GM20431 (cell line): ENCODE results near the gene SPECC1L.

Experiments used
- in situ Hi-C: fragments of 300-500 bp; cut with MseI, MboI; formaldehyde crosslinking; loops from one replicate; pipeline ENCODE4 v1.15.0; 2020; ENCODE audit warnings: low sequenced_read_pairs; ENCODE audit not compliant: unreplicated experiment

Gene SPECC1L

GRCh38 chr22:24433828-24434470 is 163.3 kb downstream of the SPECC1L start:
- in situ Hi-C loops: no loop called here

DNA sequence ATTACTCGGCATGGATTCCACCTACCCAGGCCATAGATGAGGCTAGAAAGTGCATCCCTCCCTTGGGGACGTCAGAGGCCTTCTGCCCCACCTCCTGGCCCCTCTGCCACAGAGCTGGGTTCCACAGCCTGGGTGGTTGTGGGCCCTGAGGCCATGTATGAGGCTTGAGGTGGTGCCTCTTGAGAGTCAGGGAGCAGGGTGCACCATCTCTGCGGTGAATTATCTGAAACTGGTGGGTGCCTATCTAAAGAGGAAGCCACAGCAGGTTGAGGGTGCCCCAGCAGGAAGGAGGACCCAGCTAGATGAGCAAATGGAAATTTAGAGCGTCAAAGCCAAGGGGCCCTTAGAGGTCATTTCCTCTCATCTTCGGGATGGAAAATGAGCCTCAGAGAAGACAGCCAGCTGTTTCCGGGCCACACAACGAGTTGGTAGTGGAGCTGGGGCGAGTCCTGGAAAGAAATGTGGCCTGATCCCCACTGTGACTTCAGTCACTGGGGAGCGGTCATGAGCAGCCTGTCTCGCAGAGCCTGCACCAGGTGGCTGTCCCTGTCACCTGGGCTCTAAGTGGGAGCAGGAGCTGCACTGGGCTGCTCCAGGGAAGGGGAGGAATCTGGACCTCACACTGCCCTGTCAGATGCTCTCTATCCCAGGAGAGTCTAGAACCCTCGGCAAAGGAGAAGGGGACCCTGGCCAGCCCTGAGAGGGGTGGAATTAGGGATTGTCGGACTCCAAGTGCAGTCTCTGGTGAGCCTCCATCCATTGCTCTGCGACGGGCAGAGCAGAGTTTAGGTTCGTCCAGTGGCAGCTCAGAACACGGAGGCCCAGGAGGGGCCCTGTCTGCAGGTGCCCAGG is 164.1 kb downstream of the SPECC1L start:
- in situ Hi-C loops: no loop called here

GRCh38 chr22:24435323-24435645 is 164.7 kb downstream of the SPECC1L start:
- in situ Hi-C loops: no loop called here

- in situ Hi-C loops: no loop called here
Measured at GRCh38 chr22:24435861-24436371, 165.3 kb downstream of the SPECC1L start.

DNA sequence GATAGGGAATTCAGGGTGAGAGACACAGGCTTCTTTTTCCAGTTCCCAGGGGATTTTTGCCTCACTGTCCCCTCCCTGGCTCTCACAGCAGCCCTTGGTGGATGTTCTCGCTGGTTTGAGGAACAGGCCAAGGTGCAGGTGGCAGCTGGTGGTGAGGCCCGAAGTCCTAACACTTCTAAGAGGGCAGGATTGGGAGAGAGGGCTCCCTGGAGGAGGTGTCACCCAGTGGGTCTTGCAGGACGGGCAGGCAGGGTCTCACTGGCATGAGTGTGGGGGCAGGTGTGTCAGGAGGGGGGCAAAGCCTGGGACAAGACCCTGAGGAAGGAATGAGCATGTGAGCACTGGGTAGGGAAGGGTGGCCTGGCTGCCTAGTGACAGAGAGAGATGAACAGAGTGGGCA is 165.9 kb downstream of the SPECC1L start:
- in situ Hi-C loops: no loop called here

- in situ Hi-C loops: no loop called here
Measured at GRCh38 chr22:24437091-24437490, 166.5 kb downstream of the SPECC1L start.

- in situ Hi-C loops: no loop called here
Measured at GRCh38 chr22:24437741-24438328, 167.2 kb downstream of the SPECC1L start.

DNA sequence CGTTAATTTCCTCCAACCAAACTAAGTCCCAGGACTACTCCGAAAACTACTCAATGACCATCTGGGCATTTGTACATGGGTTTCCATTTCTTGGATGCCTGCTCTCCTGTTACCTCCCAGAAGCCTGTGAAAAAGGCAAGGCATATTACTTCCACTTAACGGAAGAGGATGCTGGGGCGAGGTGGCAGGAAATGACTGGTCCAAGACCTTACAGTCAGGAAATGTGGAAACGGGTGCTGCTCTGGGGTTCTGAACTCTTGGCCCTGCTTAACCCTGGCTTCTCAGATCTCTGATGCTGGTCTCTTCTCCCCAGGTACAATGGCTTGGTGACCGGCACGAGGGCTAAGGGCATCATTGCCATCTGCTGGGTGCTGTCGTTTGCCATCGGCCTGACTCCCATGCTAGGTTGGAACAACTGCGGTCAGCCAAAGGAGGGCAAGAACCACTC is 169.7 kb downstream of the SPECC1L start:
- in situ Hi-C loops: no loop called here

DNA sequence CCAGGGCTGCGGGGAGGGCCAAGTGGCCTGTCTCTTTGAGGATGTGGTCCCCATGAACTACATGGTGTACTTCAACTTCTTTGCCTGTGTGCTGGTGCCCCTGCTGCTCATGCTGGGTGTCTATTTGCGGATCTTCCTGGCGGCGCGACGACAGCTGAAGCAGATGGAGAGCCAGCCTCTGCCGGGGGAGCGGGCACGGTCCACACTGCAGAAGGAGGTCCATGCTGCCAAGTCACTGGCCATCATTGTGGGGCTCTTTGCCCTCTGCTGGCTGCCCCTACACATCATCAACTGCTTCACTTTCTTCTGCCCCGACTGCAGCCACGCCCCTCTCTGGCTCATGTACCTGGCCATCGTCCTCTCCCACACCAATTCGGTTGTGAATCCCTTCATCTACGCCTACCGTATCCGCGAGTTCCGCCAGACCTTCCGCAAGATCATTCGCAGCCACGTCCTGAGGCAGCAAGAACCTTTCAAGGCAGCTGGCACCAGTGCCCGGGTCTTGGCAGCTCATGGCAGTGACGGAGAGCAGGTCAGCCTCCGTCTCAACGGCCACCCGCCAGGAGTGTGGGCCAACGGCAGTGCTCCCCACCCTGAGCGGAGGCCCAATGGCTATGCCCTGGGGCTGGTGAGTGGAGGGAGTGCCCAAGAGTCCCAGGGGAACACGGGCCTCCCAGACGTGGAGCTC is 170.2 kb downstream of the SPECC1L start:
- in situ Hi-C loops: no loop called here

- in situ Hi-C loops: no loop called here
Measured at GRCh38 chr22:24441406-24442351, 171.0 kb downstream of the SPECC1L start.

GRCh38 chr22:24442352-24442744 is 171.7 kb downstream of the SPECC1L start:
- in situ Hi-C loops: no loop called here

DNA sequence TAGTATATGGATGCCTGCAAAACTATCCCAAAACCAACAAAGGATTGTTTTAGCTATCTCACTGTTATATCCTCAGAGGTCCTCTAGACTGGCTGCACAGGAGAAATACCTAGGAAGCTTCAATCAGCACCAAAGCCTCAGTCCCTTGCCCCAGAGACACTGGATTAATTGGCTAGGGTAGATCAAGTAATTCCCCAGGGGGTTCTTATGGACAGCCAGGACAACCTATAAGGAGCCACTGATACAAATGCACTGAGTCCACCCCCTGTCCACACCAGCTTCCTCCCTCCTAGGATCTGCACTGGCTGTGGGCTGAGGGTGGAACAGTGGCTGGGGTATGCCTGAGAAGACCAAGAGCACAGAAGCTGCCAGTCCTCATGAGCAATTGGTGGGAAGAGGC is 173.0 kb downstream of the SPECC1L start:
- in situ Hi-C loops: no loop called here

GRCh38 chr22:24444251-24444650 is 173.6 kb downstream of the SPECC1L start:
- in situ Hi-C loops: no loop called here

DNA sequence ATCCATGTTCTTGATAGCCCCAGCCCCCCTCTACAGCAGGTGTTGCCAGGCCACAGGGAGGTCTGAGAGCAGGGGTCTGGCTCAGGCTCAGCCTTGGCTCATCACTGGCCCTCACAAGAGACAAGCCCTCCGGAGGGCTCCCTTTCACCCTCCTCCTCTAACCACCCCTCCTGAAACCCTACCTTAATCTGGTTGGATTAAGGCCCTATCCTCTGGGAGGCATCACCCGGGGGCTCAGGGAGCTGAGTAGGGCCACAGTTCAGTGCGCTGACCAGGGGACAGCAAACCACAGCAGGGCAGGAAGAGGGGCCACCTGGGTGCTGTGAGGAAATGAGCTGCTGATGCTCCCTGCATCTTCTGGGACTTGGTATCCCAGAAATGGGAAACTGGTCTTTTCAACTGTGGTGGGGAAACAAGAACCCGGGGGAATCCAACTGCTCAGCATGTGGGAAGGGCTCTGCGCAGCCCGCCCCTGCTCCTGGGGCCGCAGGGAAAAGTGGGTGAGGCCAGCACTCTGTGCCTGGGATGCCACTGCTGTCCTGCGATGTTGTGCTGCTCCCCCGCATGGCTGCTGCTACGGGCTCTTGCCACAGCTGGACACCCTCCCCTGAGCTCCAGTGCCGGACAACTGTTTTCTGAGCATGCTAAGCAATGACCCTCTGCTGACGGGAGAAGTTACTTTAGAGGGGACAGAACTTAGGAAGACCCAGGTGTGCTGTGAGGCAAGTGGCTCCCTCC is 174.3 kb downstream of the SPECC1L start:
- in situ Hi-C loops: no loop called here

DNA sequence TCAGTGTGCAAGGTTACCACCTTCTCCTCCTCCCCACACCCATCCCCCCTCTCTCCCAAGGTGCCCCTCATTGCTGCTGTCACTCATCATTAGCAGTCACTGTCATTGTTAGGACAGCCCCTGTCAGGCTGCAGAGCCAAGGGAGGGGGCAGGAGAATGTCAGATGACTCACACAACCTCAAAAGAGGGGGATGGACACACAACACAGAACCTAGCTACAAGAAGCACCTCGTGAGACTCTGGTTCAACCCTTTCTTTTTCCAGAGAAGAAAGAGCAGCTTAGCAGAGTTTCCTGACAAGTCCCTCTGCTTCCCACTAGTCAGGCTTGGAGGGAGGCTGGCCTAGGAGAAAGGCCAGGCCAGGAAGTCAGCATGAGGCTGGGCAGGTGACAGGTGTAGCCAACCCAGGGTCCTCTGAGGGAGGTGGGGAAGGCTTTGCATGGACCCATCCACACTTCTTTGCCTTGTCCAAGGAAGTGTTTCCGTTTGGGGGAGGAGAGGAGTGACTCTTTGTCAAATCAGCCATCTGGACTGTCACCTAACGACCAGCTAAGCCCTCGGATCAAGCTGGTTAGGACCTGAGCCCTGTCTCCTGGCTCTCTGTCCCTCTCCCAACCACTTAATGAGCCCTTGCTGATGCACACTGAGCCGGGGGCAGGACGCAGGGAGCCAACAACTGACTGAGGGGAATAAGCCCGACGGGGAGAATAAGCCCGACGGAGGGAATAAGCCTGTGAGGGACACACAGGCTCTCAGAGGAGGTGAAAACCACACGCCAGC is 175.0 kb downstream of the SPECC1L start:
- in situ Hi-C loops: no loop called here

- in situ Hi-C loops: no loop called here
Measured at GRCh38 chr22:24446260-24446611, 175.6 kb downstream of the SPECC1L start.

DNA sequence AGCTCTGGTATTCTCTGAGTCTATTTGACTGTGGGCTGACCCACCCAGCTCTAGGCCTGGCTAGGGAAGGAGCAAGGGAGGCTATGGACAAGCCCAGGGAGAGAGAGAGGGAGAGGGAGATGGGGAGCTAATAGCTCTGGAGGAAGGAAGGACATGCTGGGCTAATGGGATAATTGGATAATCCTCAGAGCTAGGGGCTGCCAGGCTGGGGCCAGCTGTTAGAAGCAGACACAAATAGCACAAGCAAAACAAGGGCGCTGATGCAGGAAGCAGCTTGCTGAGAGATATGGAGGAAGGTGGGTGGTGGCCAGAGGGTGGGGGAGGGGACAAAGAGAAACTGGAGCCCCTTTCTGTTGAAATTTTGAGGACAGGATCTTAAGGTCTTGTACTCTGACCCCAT is 180.0 kb downstream of the SPECC1L start:
- in situ Hi-C loops: no loop called here

DNA sequence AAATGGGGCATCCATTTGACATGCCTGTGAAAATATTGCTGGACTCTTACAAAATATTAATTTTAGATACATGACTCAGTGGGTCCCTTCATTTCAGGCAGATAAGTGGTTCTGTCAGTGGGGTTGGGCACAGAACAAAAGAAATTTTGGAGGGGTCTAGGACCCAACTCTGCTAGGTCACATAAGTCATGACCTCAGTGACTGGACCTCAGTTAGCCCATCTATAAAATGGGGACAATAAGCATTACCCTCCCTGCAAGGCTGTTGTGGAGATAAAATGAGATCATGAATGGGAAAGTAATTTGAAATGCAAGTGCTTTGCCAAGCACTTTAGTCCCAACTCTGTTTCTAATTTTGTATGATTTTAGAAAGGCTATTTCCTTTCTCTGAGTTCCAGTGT is 180.5 kb downstream of the SPECC1L start:
- in situ Hi-C loops: no loop called here
